T-cell (primary cell): Measurements from ENCODE around the gene ALDH1L2. TPM values are rescaled to one million over a fixed set of nuclear protein-coding genes. Genes with fewer than 3 reads are reported as not detected.

ENCODE experiments used
- ATAC-seq, 4 experiments: fragments of 200-7000 bp in 3 of 4; fragments of 150-1000 bp in 1 of 4; cut with Tn5 transposase; replicated peaks in 1 of 4; 1 replicate in 3 of 4; 2 replicates in 1 of 4; pipeline ENCODE4 v1.10.0; 2021; ENCODE audit warnings: moderate library complexity in 3 of 4, mild to moderate bottlenecking in 2 of 4, moderate number of reproducible peaks in 1 of 4
- CTCF ChIA-PET, 2 donors: fragments of 300-600 bp; sonication (Branson Sonifier 250); formaldehyde crosslinking; loops; one replicate each; lab custom pipeline; 2022; ENCODE audit warnings: antibody characterized with exemption in 2 of 2; lab: Charles Lee
- POLR2A ChIA-PET, 2 donors: fragments of 300-600 bp; sonication (Branson Sonifier 250); formaldehyde crosslinking; loops; one replicate each; lab custom pipeline; 2022; ENCODE audit warnings: antibody characterized with exemption in 2 of 2; lab: Charles Lee
- DNase-seq, 35 experiments: peaks; one replicate each; pipeline versions ENCODE4 v3.0.0 to v3.0.0-alpha.2; 2013 to 2023
- H3K27ac ChIP-seq: one replicate; pipeline ENCODE4 v1.5.1; 2013; ENCODE audit warnings: low read length
- H3K27me3 ChIP-seq, 2 experiments: replicated peaks in 1 of 2; 1 replicate in 1 of 2; 2 replicates in 1 of 2; pipeline versions ENCODE4 v1.6.1 to v1.7.0; 2013; ENCODE audit warnings: low read length in 1 of 2, mixed read lengths in 1 of 2; ENCODE audit not compliant: control insufficient read depth in 2 of 2, insufficient read depth in 2 of 2; ENCODE audit errors: extremely low read depth in 1 of 2
- H3K36me3 ChIP-seq, 2 donors: 1 replicate in 1 of 2; 2 replicates in 1 of 2; pipeline versions ENCODE4 v1.6.1 to v1.7.0; 2013; ENCODE audit warnings: low read length in 1 of 2; ENCODE audit not compliant: control insufficient read depth in 2 of 2, insufficient read depth in 1 of 2; ENCODE audit errors: extremely low read depth in 1 of 2
- H3K4me1 ChIP-seq, 2 experiments: 1 replicate in 1 of 2; 2 replicates in 1 of 2; pipeline versions ENCODE4 v1.6.1 to v1.7.0; 2013; ENCODE audit warnings: low read length in 2 of 2, mixed read lengths in 1 of 2; ENCODE audit not compliant: insufficient read depth in 2 of 2, control insufficient read depth in 1 of 2; ENCODE audit errors: extremely low read depth in 1 of 2
- H3K4me3 ChIP-seq, 2 donors: 1 replicate in 1 of 2; 2 replicates in 1 of 2; pipeline versions ENCODE4 v1.5.1 to v1.7.0; 2013; ENCODE audit warnings: mild to moderate bottlenecking in 2 of 2, low read length in 1 of 2, moderate library complexity in 1 of 2; ENCODE audit not compliant: control insufficient read depth in 1 of 2; ENCODE audit errors: extremely low read depth in 1 of 2
- H3K9me3 ChIP-seq: 2 replicates; pipeline ENCODE4 v1.7.0; 2013
- H3K27ac Mint-ChIP-seq, 2 donors: one replicate each; pipeline ENCODE4 v1.8.0; 2020 to 2021; ENCODE audit warnings: mild to moderate bottlenecking in 2 of 2, mixed read lengths in 2 of 2
- H3K27me3 Mint-ChIP-seq, 2 donors: one replicate each; pipeline ENCODE4 v1.8.0; 2021 to 2022; ENCODE audit warnings: mixed read lengths in 2 of 2
- H3K36me3 Mint-ChIP-seq: one replicate; pipeline ENCODE4 v1.8.0; 2021; ENCODE audit warnings: mixed read lengths
- H3K4me1 Mint-ChIP-seq, 3 donors: one replicate each; pipeline ENCODE4 v1.8.0; 2020 to 2022; ENCODE audit warnings: mixed read lengths in 3 of 3, mild to moderate bottlenecking in 1 of 3
- H3K4me3 Mint-ChIP-seq, 3 donors: one replicate each; pipeline ENCODE4 v1.8.0; 2020 to 2022; ENCODE audit warnings: mild to moderate bottlenecking in 3 of 3, mixed read lengths in 3 of 3, moderate library complexity in 3 of 3
- H3K9me3 Mint-ChIP-seq, 3 donors: one replicate each; pipeline ENCODE4 v1.8.0; 2020 to 2022; ENCODE audit warnings: mixed read lengths in 3 of 3
- WGBS: methylation state at CpG from one replicate; pipeline ENCODE4 v1.1.5; 2013; ENCODE audit warnings: missing lambda C conversion rate; ENCODE audit not compliant: insufficient coverage; 5-methylcytosine and 5-hydroxymethylcytosine counted together
- total RNA-seq, 35 experiments: library from RNA in 6 of 35; stranded (reverse) in 6 of 35; fragments of 120-200 nt in 1 of 35; gene quantifications; one replicate each; pipeline versions ENCODE4 v1.2.1 to v1.2.4 and lab custom pipeline; 2013 to 2026

Gene ALDH1L2
- total RNA-seq, 5 donors from 2014 or later (not counting 1 experiment from before 2014, with no cell fraction given): 0.07 to 0.51 (median 0.16) TPM; not detected in 1

DNA sequence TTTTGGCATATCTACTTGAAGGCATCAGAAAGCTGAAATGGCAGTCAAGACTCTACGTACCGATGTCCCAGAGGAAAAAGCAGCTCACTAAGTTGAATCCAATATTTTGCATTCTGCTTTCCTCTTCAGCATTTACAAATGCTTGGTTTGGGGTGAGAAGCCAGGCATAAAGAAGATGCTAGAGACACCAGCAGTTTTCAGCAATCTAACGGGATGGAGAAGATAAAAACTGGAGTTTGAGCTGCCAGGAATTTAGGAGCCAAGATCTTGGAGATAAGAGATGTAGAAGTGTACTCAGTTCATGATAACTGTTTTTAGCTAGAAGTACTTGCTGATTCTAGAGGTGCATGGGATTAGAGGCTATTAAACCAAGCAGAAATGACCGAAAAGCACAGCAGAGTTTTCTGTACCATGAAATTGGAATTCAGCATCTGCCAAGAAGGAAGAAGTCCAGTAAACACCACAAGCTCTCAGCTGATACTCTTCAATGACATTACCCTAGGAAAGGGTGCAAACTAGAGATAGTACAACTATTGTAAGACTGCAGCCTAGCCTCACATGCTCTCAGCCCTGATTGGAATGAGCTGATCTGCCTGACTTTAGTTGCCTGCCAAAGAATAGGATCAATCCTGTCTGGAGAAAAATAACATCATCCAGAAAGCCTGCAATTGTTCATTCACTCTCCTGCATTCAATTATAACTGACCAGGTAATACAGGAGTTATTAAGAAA is 7.4 kb upstream of the ALDH1L2 start:
- H3K27ac ChIP-seq: no peak overlapping the region
- ChIA-PET CTCF (interaction anchor here (0.6 to 0.7 kb wide), 3 partner anchors 8 to 1959 kb away, joined by 3 to 4 read pairs (median 3); no protein-coding TSS in a partner anchor), POLR2A (no interaction called here)
- Mint-ChIP-seq H3K36me3 (peaks cover 1% of the 10 kb centered on the region), H3K4me3 (no peak overlapping the region), H3K27me3 (peaks cover 11 to 14% of the 10 kb centered on the region in 2 donors), H3K9me3 (peaks cover 6 to 21% (median 17%) of the 10 kb centered on the region in 3 donors), H3K27ac (no peak overlapping the region), H3K4me1 (no peaks in the 10 kb centered on the region)
- H3K36me3 ChIP-seq: no peaks in the 10 kb centered on the region
- ATAC-seq: no peak
- H3K27me3 ChIP-seq: peaks cover 0 to 1% of the 10 kb centered on the region in 2 experiments
- no peaks in the 10 kb centered on the region for H3K9me3 ChIP-seq
- H3K4me1 ChIP-seq: no peaks in the 10 kb centered on the region
- no peak for DNase-seq
- H3K4me3 ChIP-seq: no peak overlapping the region
- WGBS: 85% methylated on average over 1 of the region's 4 CpGs

- Histone ChIP-seq H3K36me3 (no peaks in the 10 kb centered on the region), H3K9me3 (no peaks in the 10 kb centered on the region), H3K4me3 (no peak overlapping the region), H3K27ac (no peak overlapping the region), H3K27me3 (no peaks in the 10 kb centered on the region), H3K4me1 (no peaks in the 10 kb centered on the region)
- ChIA-PET POLR2A (no interaction called here), CTCF (no interaction called here)
- Mint-ChIP-seq H3K36me3 (peaks cover 3% of the 10 kb centered on the region), H3K4me1 (peaks cover 0 to 3% (median 0%) of the 10 kb centered on the region in 3 donors), H3K27me3 (peaks cover 16 to 18% of the 10 kb centered on the region in 2 donors), H3K4me3 (no peak overlapping the region), H3K9me3 (peaks cover 0 to 15% (median 12%) of the 10 kb centered on the region in 3 donors), H3K27ac (no peak overlapping the region)
- 74% methylated on average over 3 of the region's 6 CpGs for WGBS
- ATAC-seq (no peak), DNase-seq (no peak)
These were observed 6.1 kb upstream of the ALDH1L2 start for GRCh38 chr12:105090361-105090760.

DNA sequence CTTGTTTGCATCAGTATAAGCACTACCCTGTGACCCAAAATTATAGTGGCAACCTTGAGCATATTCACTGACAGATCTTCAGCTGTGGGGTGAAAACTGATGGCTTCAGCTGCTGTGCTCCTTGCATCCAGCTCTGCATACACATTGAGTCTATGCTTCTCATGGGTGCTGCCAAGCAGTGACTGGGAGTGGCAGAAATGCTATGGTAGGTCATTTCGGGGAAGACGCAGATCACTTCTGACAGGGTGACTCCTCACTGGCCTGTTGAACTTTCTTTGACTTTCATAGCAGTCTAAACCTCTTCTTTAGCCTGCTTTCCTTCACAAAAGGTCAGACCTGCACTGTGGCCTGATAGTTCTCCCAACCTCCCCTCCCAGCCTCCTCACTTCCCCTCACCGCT is 5.6 kb upstream of the ALDH1L2 start:
- Mint-ChIP-seq H3K36me3 (peaks cover 3% of the 10 kb centered on the region), H3K27ac (no peak overlapping the region), H3K27me3 (peaks cover 17 to 20% of the 10 kb centered on the region in 2 donors), H3K4me1 (peaks cover 0 to 4% (median 0%) of the 10 kb centered on the region in 3 donors), H3K9me3 (peaks cover 0 to 10% (median 8%) of the 10 kb centered on the region in 3 donors), H3K4me3 (no peak overlapping the region)
- Histone ChIP-seq H3K27me3 (peaks cover 0 to 3% of the 10 kb centered on the region in 2 experiments), H3K4me3 (no peak overlapping the region), H3K27ac (no peak overlapping the region), H3K4me1 (no peaks in the 10 kb centered on the region), H3K9me3 (no peaks in the 10 kb centered on the region), H3K36me3 (no peaks in the 10 kb centered on the region)
- WGBS: 80% methylated on average over 2 of the region's 3 CpGs
- ATAC-seq (no peak), DNase-seq (no peak)
- CTCF ChIA-PET: no interaction called here
- POLR2A ChIA-PET: no interaction called here

GRCh38 chr12:105085501-105085900 is 1.2 kb upstream of the ALDH1L2 start:
- Histone ChIP-seq H3K4me1 (peaks cover 0 to 8% of the 10 kb centered on the region in 2 experiments), H3K4me3 (no peak overlapping the region), H3K36me3 (no peaks in the 10 kb centered on the region), H3K9me3 (no peaks in the 10 kb centered on the region), H3K27me3 (peaks cover 4 to 23% of the 10 kb centered on the region in 2 experiments), H3K27ac (no peak overlapping the region)
- 98% methylated on average over 5 of the region's 6 CpGs for WGBS
- DNase-seq (no peak), ATAC-seq (no peak)
- Mint-ChIP-seq H3K4me3 (peak overlapping the region; percentile 8 to 66 (median 29)), H3K27ac (no peak overlapping the region), H3K27me3 (peaks cover 33 to 35% of the 10 kb centered on the region in 2 donors), H3K9me3 (peaks cover 0 to 5% (median 5%) of the 10 kb centered on the region in 3 donors), H3K4me1 (peaks cover 7 to 11% (median 10%) of the 10 kb centered on the region in 3 donors), H3K36me3 (peaks cover 3% of the 10 kb centered on the region)
- ChIA-PET CTCF (no interaction called here), POLR2A (interaction anchor here in 1 of 2 donors (0.8 kb wide), 1 partner anchor 249 kb away, joined by 3 read pairs; no protein-coding TSS in a partner anchor)

- H3K4me3 Mint-ChIP-seq: peak overlapping the region; percentile 62 to 69 (median 66)
- Histone ChIP-seq H3K4me3 (peak overlapping the region in 1 of 2 donors; percentile 66), H3K36me3 (no peaks in the 10 kb centered on the region), H3K27me3 (peaks cover 4 to 23% of the 10 kb centered on the region in 2 experiments), H3K4me1 (peaks cover 0 to 8% of the 10 kb centered on the region in 2 experiments), H3K27ac (no peak overlapping the region), H3K9me3 (no peaks in the 10 kb centered on the region)
- ChIA-PET POLR2A (interaction anchor here in 1 of 2 donors (0.7 kb wide), 1 partner anchor 138 kb away, joined by 3 read pairs; no protein-coding TSS in a partner anchor), CTCF (no interaction called here)
- WGBS: 40% methylated on average over 10 of the region's 18 CpGs
- peaks cover 34 to 45% of the 10 kb centered on the region in 2 donors for H3K27me3 Mint-ChIP-seq
- ATAC-seq (peak in 1 of 4 experiments; percentile 28), DNase-seq (peak in 2 of 35 experiments; percentile 3 to 4)
- H3K27ac Mint-ChIP-seq: no peak overlapping the region
- peaks cover 7 to 11% (median 10%) of the 10 kb centered on the region in 3 donors for H3K4me1 Mint-ChIP-seq
- H3K36me3 Mint-ChIP-seq: peaks cover 3% of the 10 kb centered on the region
- peaks cover 0 to 5% (median 5%) of the 10 kb centered on the region in 3 donors for H3K9me3 Mint-ChIP-seq
These were observed 630 bp downstream of the ALDH1L2 start for GRCh38 chr12:105083551-105084105.

DNA sequence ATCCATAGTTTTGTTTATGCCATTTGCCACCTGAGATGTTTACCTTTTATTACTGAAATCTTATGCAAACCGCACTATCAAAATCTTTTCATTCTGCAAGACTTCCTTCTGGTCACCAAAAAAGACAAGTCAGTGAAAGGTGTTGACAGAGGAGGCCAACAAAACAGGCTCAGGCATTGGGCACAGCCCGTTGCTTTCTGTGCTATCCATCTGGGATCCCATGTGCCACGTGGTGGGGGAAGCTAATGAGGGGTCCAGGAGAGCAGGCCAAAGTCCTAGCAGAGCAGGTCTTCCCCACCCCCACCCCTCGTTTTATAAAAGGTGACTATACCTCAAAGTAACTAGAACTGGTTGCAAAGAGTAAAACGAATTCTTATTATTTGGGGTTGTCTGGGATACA is 1.2 kb downstream of the ALDH1L2 start:
- H3K27ac ChIP-seq: no peak overlapping the region
- Mint-ChIP-seq H3K27ac (no peak overlapping the region), H3K4me1 (peaks cover 7 to 11% (median 10%) of the 10 kb centered on the region in 3 donors), H3K27me3 (peaks cover 34 to 48% of the 10 kb centered on the region in 2 donors), H3K4me3 (no peak overlapping the region), H3K36me3 (peaks cover 3% of the 10 kb centered on the region), H3K9me3 (peaks cover 0 to 5% (median 5%) of the 10 kb centered on the region in 3 donors)
- ATAC-seq: no peak
- peaks cover 4 to 27% of the 10 kb centered on the region in 2 experiments for H3K27me3 ChIP-seq
- no peak for DNase-seq
- 100% methylated on average over 1 of the region's 5 CpGs for WGBS
- CTCF ChIA-PET: no interaction called here
- H3K4me3 ChIP-seq: no peak overlapping the region
- POLR2A ChIA-PET: no interaction called here
- peaks cover 0 to 8% of the 10 kb centered on the region in 2 experiments for H3K4me1 ChIP-seq
- H3K36me3 ChIP-seq: no peaks in the 10 kb centered on the region
- no peaks in the 10 kb centered on the region for H3K9me3 ChIP-seq
